GM12865 (cell line): ENCODE results near the gene LRRC2.

Source experiments
- DNase-seq: peaks from one replicate; pipeline ENCODE4 v3.0.0; 2010; ENCODE audit warnings: low read depth
- H3K4me3 ChIP-seq: 2 replicates; pipeline ENCODE4 v1.5.1; 2011; ENCODE audit warnings: mild to moderate bottlenecking, low read depth, low read length, control low read depth
- CTCF ChIP-seq: IDR thresholded peaks from 2 replicates; pipeline ENCODE4 v1.5.1; 2011; ENCODE audit warnings: low read length, control low read depth, low read depth, inconsistent platforms; ENCODE audit not compliant: insufficient read depth; ENCODE audit errors: missing control alignments

Gene LRRC2

DNA sequence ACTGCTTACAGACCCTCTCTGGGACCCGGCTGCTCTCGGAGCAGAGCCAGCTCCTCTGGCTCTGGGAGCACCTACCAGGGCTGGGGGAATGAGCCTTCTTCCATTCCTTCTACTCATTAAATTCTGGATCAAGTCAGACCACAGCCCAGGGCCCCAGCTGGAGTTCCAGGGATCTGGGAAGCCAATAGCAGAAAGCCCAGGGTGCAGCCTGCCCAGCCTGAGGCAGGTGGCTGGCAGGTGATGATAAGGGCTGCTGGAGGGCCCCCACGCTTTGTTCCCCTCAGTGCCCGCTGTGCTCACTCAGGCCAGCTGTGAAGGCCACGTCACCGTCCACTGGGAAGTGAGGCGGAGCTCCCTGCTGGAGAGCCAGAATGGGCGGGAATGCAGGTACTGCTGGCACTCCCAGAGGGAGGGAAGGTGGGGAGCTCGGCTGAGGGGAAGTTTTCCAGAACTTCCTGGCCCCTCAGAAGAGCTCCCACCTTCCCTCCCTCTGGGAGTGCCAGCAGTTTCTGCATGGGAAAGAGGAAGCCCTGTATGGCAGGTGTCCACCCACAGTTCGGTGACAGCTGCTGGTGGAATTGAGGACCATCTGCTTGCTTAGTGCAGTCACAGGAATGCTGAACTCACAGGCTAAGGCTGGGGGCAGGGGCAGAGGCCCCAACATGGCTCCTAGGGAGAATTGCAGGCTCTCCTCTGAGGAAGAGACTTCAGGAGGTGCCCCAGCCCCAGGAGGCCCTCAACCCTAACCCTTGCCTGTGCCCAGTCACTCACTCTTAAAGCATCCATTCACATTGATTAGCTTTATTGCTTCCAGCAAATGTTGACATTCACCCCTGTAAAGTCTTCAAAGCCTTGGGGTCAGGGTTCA, 81.0 kb downstream of the LRRC2 start:
- no peak overlapping the region for H3K4me3 ChIP-seq
- no peak for DNase-seq
- TF ChIP-seq CTCF: no peak

DNA sequence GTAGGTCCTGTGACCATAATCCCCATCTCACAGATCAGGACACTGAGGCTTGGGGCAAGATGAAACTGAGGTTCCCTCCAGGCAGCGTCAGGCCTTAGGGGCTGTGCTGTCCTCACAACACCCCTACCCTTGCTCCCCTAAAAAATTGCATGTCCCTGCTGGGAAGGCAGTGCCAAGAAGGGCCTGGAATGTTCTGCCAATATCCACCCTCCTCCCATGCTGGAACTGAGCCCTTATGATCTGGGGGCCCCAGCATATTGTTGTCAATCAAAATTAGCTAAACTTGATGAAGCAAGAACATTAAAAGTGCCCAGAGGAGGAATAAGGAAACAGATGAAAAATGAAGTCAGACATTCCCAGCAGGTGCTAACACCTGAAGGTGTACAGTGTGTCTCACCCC, 81.7 kb downstream of the LRRC2 start:
- TF ChIP-seq CTCF: no peak
- DNase-seq: no peak

GRCh38 chr3:46483825-46484224, 82.3 kb downstream of the LRRC2 start:
- no peak for DNase-seq
- TF ChIP-seq CTCF: no peak
- H3K4me3 ChIP-seq: no peak overlapping the region

More for the DNA sequence above, 81.7 kb downstream of the LRRC2 start:
- no peak overlapping the region for H3K4me3 ChIP-seq

- DNase-seq: no peak
- no peak for TF ChIP-seq CTCF
- no peak overlapping the region for H3K4me3 ChIP-seq
Measured at GRCh38 chr3:46482632-46483350, 83.3 kb downstream of the LRRC2 start.

DNA sequence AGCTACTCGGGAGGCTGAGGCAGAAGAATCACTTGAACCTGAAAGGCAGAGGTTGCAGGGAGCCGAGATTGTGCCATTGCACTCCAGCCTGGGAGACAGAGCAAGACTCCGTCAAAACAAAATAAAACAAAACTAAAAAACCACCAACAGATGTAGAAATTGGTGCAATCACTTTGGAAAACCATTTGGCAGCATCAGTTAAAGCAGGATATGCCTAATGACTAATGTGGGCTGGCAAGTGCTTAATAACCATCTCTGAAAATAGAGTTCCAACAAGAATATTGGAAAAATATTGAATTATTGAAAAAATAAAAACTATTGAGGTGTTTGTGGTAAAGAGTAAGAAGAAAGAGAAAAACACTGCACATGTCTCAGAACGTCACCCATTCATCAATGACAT, 84.5 kb downstream of the LRRC2 start:
- no peak overlapping the region for H3K4me3 ChIP-seq
- no peak for TF ChIP-seq CTCF
- DNase-seq: no peak

- H3K4me3 ChIP-seq: no peak overlapping the region
- no peak for TF ChIP-seq CTCF
- DNase-seq: no peak
Measured at GRCh38 chr3:46480491-46481195, 85.5 kb downstream of the LRRC2 start.
